ENCODE measurements around the gene HTR3D.
"Not testable (repeated sequence)": the region's sequence is repeated elsewhere in the genome, so short reads cannot be mapped to it uniquely, and the experiment has no call there.

DNA sequence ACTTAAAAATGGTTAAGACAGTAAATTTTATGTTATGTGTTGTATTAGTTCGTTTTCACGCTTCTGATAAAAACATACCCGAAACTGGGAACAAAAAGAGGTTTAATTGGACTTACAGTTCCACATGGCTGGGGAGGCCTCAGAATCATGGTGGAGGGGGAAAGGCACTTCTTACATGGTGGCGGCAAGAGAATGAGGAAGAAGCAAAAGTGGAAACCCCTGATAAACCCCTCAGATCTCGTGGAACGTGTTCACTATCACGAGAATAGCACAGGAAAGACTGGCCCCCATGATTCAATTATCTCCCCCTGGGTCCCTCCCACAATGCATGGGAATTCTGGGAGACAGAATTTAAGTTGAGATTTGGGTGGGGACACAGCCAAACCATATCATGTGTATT is 39.6 kb downstream of the HTR3D start:
- TF ChIP-seq, protein P1, sequence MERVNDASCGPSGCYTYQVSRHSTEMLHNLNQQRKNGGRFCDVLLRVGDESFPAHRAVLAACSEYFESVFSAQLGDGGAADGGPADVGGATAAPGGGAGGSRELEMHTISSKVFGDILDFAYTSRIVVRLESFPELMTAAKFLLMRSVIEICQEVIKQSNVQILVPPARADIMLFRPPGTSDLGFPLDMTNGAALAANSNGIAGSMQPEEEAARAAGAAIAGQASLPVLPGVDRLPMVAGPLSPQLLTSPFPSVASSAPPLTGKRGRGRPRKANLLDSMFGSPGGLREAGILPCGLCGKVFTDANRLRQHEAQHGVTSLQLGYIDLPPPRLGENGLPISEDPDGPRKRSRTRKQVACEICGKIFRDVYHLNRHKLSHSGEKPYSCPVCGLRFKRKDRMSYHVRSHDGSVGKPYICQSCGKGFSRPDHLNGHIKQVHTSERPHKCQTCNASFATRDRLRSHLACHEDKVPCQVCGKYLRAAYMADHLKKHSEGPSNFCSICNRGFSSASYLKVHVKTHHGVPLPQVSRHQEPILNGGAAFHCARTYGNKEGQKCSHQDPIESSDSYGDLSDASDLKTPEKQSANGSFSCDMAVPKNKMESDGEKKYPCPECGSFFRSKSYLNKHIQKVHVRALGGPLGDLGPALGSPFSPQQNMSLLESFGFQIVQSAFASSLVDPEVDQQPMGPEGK (CRISPR knock-in tag; IDR thresholded peaks at IDR 0.05; ENCODE audit: borderline replicate concordance), result not testable (repeated sequence)
- TF ChIP-seq, protein P2, sequence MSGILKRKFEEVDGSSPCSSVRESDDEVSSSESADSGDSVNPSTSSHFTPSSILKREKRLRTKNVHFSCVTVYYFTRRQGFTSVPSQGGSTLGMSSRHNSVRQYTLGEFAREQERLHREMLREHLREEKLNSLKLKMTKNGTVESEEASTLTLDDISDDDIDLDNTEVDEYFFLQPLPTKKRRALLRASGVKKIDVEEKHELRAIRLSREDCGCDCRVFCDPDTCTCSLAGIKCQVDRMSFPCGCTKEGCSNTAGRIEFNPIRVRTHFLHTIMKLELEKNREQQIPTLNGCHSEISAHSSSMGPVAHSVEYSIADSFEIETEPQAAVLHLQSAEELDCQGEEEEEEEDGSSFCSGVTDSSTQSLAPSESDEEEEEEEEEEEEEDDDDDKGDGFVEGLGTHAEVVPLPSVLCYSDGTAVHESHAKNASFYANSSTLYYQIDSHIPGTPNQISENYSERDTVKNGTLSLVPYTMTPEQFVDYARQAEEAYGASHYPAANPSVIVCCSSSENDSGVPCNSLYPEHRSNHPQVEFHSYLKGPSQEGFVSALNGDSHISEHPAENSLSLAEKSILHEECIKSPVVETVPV (CRISPR knock-in tag; IDR thresholded peaks at IDR 0.05), result not testable (repeated sequence)
- not testable (repeated sequence) for TF ChIP-seq GLIS3 (CRISPR knock-in tag; IDR thresholded peaks at IDR 0.05); RARB (CRISPR knock-in tag; IDR thresholded peaks at IDR 0.05); ZNF565 (CRISPR knock-in tag; conservative IDR thresholded peaks at IDR 0.05; ENCODE audit: low read depth); ZNF70 (CRISPR knock-in tag; IDR thresholded peaks at IDR 0.05); TCF4 (CRISPR knock-in tag; IDR thresholded peaks at IDR 0.05; ENCODE audit: borderline replicate concordance); BACH2 (CRISPR knock-in tag; IDR thresholded peaks at IDR 0.05; ENCODE audit: borderline replicate concordance); ZFP3 (CRISPR knock-in tag; IDR thresholded peaks at IDR 0.05); ZFP30 (CRISPR knock-in tag; IDR thresholded peaks at IDR 0.05)

Measured in SK-N-SH treated with all-trans-retinoic acid at 6 μM for 48 hours (cell line).